Ascending aorta (tissue), 2 donors: ENCODE data around the gene CREM. TPM values are rescaled to one million over a fixed set of nuclear protein-coding genes. Genes with fewer than 3 reads are reported as not detected.

Source experiments
- DNase-seq, 2 donors: peaks; one replicate each; pipeline ENCODE4 v3.0.0-alpha.2; 2019; ENCODE audit warnings: low spot score in 2 of 2
- H3K27ac ChIP-seq, 2 donors: fragments of 200-600 bp; sonication (generic); one replicate each; pipeline ENCODE4 v1.5.1; 2016 to 2017; ENCODE audit warnings: mild to moderate bottlenecking in 1 of 2
- H3K27me3 ChIP-seq: fragments of 200-600 bp; sonication (generic); one replicate; pipeline ENCODE4 v1.5.1; 2017
- H3K36me3 ChIP-seq, 2 donors: fragments of 200-600 bp; sonication (generic); one replicate each; pipeline ENCODE4 v1.5.1; 2016
- H3K4me1 ChIP-seq, 2 donors: fragments of 200-600 bp; sonication (generic); one replicate each; pipeline ENCODE4 v1.5.1; 2016 to 2017; ENCODE audit warnings: mild to moderate bottlenecking in 1 of 2
- H3K4me3 ChIP-seq, 2 donors: fragments of 200-600 bp; sonication (generic); one replicate each; pipeline ENCODE4 v1.5.1; 2016 to 2017; ENCODE audit warnings: mild to moderate bottlenecking in 1 of 2
- H3K9me3 ChIP-seq, 2 donors: fragments of 200-600 bp; sonication (generic); one replicate each; pipeline ENCODE4 v1.5.1; 2016
- CTCF ChIP-seq, 3 experiments: fragments of 200-600 bp in 2 of 3; fragments of 450-650 bp in 1 of 3; sonication (generic) in 2 of 3; IDR thresholded peaks; one replicate each; pipeline ENCODE4 v1.5.1; 2016 to 2019; ENCODE audit warnings: antibody characterized with exemption in 3 of 3, mild to moderate bottlenecking in 1 of 3, moderate library complexity in 1 of 3
- intact Hi-C: fragments of 100-400 bp; cut with DNase I; formaldehyde crosslinking; loops from one replicate; pipeline ENCODE4 v1.15.1; 2023
- total RNA-seq: library from RNA; depleted of rRNA; stranded (reverse); fragments of >200 nt; gene quantifications from one replicate; pipeline ENCODE4 v1.1.0, GENCODE V29; 2016

CREM gene
- total RNA-seq, 1 donor from 2014 or later: 14.9 TPM

DNA sequence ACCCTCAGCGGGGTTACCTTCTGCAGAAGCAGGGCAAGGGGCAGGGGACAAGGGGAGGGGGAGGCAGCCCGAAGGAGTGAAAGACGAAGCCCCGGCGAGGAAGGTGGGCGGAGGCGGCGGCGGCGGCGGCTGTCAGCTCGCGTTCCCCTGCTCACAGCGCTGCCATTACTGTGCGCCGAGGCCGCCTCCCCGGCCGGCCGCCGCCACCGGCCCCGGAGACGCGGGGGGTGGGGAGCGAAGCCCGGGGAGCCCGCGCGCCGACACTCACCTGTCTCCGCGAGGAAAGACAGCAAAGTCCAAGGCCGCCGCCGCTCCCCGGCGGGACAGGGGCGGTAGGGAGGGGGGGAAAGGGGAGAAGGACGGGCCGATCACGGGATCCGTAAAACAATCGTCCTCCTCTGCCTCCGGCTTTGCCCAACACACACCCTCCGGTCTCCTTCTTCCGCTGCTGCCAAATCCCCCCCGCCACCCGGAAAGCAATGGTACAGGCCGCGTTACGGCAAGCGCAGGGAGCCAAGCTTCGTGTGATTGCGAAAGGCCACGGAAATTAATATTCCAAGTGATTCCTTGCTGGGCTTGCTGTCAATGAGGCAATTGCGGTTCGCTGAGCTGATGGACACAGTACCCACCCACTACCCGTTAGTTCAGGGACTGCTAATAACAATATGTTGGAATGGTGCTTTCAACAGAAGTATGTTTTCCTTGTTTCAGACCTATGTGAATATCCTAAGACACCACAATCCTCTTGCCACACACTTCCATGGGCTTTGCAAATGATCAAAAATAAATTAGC is 36.3 kb upstream of the CREM start, which contains the start of gene CUL2:
Gene CUL2, minus strand, starts transcription at position 180 of the 793 bp plus-strand sequence. CDS start 19,024 bp downstream, outside the sequence.
- no peaks in the 10 kb centered on the region for H3K9me3 ChIP-seq
- peak within 1 kb of the TSS; percentile 97 to 99 for H3K4me3 ChIP-seq
- H3K36me3 ChIP-seq: no peaks in the 10 kb centered on the region
- no peaks in the 10 kb centered on the region for H3K27me3 ChIP-seq
- TF ChIP-seq CTCF (IDR thresholded peaks at IDR 0.05): no peak
- H3K4me1 ChIP-seq: peaks cover 0 to 26% of the 10 kb centered on the region in 2 donors
- intact Hi-C loops: loop anchor here (1.0 kb wide), 1 partner anchor 36 kb away; the partner anchor contains the start of gene CREM
- H3K27ac ChIP-seq: peak within 1 kb of the TSS; percentile 94 to 96
- DNase-seq: peak; percentile 46 to 95

- Histone ChIP-seq H3K27ac (no peak overlapping the region), H3K27me3 (no peaks in the 10 kb centered on the region), H3K9me3 (no peaks in the 10 kb centered on the region), H3K36me3 (no peaks in the 10 kb centered on the region), H3K4me1 (peaks cover 0 to 22% of the 10 kb centered on the region in 2 donors), H3K4me3 (no peak overlapping the region)
- intact Hi-C loops: no loop called here
- TF ChIP-seq CTCF (IDR thresholded peaks at IDR 0.05): no peak
- DNase-seq: no peak
Observed at GRCh38 chr10:35091994-35092790, 34.5 kb upstream of the CREM start.

DNA sequence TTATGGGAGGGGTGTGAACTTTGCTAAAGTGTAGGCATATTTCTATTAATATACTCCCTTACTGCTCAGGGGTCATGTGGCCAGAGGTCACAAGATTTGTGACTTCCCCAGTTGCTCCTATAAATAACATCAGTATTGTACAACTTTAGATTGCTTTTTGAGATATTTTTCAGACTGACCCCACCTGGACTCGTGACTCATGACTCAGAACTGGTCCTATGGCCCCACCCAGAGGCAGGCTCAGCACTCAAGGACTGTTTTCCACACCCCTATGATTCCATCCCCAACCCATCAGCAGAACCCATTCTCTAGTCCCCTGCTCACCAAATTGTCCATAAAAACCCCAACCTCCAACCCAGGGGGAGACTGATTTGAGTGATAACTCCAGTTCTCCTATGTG is 33.8 kb upstream of the CREM start:
- DNase-seq: no peak
- intact Hi-C loops: no loop called here
- no peaks in the 10 kb centered on the region for H3K27me3 ChIP-seq
- peaks cover 0 to 18% of the 10 kb centered on the region in 2 donors for H3K4me1 ChIP-seq
- H3K4me3 ChIP-seq: no peak overlapping the region
- no peak overlapping the region for H3K27ac ChIP-seq
- TF ChIP-seq CTCF (IDR thresholded peaks at IDR 0.05): no peak
- H3K36me3 ChIP-seq: no peaks in the 10 kb centered on the region
- H3K9me3 ChIP-seq: no peaks in the 10 kb centered on the region

- intact Hi-C loops: no loop called here
- Histone ChIP-seq H3K4me3 (no peak overlapping the region), H3K36me3 (no peaks in the 10 kb centered on the region)
Observed at GRCh38 chr10:35096312-35096711, 30.3 kb upstream of the CREM start.

GRCh38 chr10:35097510-35097909 is 29.1 kb upstream of the CREM start:
- H3K4me3 ChIP-seq: no peak overlapping the region
- no peak for DNase-seq
- no peaks in the 10 kb centered on the region for H3K4me1 ChIP-seq
- no peaks in the 10 kb centered on the region for H3K36me3 ChIP-seq
- no peaks in the 10 kb centered on the region for H3K27me3 ChIP-seq
- no peaks in the 10 kb centered on the region for H3K9me3 ChIP-seq
- no peak overlapping the region for H3K27ac ChIP-seq
- intact Hi-C loops: no loop called here
- TF ChIP-seq CTCF (IDR thresholded peaks at IDR 0.05): no peak

More at GRCh38 chr10:35096312-35096711, 30.3 kb upstream of the CREM start:
- no peak for TF ChIP-seq CTCF (IDR thresholded peaks at IDR 0.05)
- DNase-seq: no peak
- no peak overlapping the region for H3K27ac ChIP-seq
- H3K9me3 ChIP-seq: no peaks in the 10 kb centered on the region
- H3K27me3 ChIP-seq: no peaks in the 10 kb centered on the region
- H3K4me1 ChIP-seq: no peaks in the 10 kb centered on the region
